GM10266 (cell line): ENCODE measurements around the gene ACR.
"Not testable (repeated sequence)": the region's sequence is repeated elsewhere in the genome, so short reads cannot be mapped to it uniquely, and the experiment has no call there.

Source experiments
- DNase-seq: peaks from one replicate; pipeline ENCODE4 v3.0.0; 2012; ENCODE audit errors: extremely low spot score
- CTCF ChIP-seq: IDR thresholded peaks from 2 replicates; pipeline ENCODE4 v1.5.1; 2012; ENCODE audit warnings: mild to moderate bottlenecking, low read depth; ENCODE audit not compliant: control insufficient read depth, insufficient read depth; ENCODE audit errors: missing control alignments

The ACR gene

GRCh38 chr22:50734986-50735738 is 2.8 kb upstream of the ACR start:
- TF ChIP-seq CTCF: no peak
- no peak for DNase-seq

GRCh38 chr22:50735739-50736030 is 2.3 kb upstream of the ACR start:
- DNase-seq: no peak
- TF ChIP-seq CTCF: no peak

- TF ChIP-seq CTCF: no peak
- DNase-seq: no peak
Observed at GRCh38 chr22:50738649-50739227, 734 bp downstream of the ACR start.

GRCh38 chr22:50739279-50739691 is 1.3 kb downstream of the ACR start:
- no peak for DNase-seq

GRCh38 chr22:50739894-50740293 is 1.9 kb downstream of the ACR start:
- no peak for DNase-seq
- TF ChIP-seq CTCF: no peak

More at GRCh38 chr22:50739279-50739691, 1.3 kb downstream of the ACR start:
- no peak for TF ChIP-seq CTCF

GRCh38 chr22:50740714-50741113 is 2.7 kb downstream of the ACR start:
- DNase-seq: not testable (repeated sequence)

- DNase-seq: not testable (repeated sequence)
Observed at GRCh38 chr22:50744424-50744823, 6.4 kb downstream of the ACR start.

- DNase-seq: not testable (repeated sequence)
Observed at GRCh38 chr22:50747521-50747920, 9.5 kb downstream of the ACR start.

- DNase-seq: not testable (repeated sequence)
Observed at GRCh38 chr22:50748630-50749029, 10.6 kb downstream of the ACR start.

- not testable (repeated sequence) for DNase-seq
Observed at GRCh38 chr22:50749302-50750074, 11.5 kb downstream of the ACR start.

- not testable (repeated sequence) for DNase-seq
Observed at GRCh38 chr22:50755251-50755650, 17.2 kb downstream of the ACR start.

GRCh38 chr22:50756406-50756805 is 18.4 kb downstream of the ACR start:
- DNase-seq: not testable (repeated sequence)
